ENCODE results near the gene SCAPER.

SCAPER gene

DNA sequence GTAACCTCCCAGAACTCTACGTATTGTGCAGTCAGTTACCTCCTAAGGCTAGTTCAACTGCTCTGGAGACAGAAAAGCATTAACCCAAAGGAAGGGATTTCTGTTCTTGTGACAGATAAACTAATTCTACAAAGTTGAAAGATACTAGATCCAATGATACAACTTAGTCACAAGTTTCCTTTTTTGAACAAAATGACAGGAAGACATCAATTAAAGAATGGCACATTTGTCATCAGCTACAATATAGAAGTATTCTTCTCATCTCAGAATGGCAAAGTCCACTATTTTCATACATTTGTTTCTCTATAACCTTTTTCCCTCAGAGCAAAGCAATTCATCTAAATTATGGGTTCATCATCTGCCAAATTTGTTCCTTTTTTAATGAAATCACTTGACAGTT, 524.9 kb downstream of the SCAPER start:
- no peak for TF ChIP-seq JUND (IDR thresholded peaks at IDR 0.05; ENCODE audit: low read depth)
- DNase-seq (ENCODE audit: low read depth in 1 of 2, low spot score in 1 of 2): no peak
- in situ Hi-C loops (cut with HindIII; ENCODE audit: low pct_unique_long_range_greater_than_20kb, low sequenced_read_pairs): no loop called here

DNA sequence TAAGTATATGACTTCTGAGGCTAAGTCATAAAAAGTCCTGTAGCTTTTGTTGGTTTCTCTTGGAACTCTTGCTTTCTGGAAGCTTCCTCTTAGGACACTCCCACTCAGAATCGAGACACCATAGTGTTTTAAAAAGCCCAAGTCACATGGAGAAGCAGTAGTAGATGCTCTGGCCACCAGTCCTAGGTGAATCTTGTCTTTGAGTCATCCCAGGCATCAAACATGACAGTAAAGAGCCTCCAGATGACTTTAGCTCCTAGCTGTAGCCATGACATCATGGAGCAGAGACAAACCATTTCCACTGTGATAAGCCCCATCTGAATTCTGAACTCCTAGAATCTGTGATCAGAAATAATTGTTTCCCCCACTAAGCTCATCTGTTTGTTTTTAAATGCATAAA, 526.4 kb downstream of the SCAPER start:
- in situ Hi-C loops (cut with HindIII; ENCODE audit: low pct_unique_long_range_greater_than_20kb, low sequenced_read_pairs): no loop called here
- DNase-seq (ENCODE audit: low read depth in 1 of 2, low spot score in 1 of 2): no peak
- TF ChIP-seq JUND (IDR thresholded peaks at IDR 0.05; ENCODE audit: low read depth): no peak

DNA sequence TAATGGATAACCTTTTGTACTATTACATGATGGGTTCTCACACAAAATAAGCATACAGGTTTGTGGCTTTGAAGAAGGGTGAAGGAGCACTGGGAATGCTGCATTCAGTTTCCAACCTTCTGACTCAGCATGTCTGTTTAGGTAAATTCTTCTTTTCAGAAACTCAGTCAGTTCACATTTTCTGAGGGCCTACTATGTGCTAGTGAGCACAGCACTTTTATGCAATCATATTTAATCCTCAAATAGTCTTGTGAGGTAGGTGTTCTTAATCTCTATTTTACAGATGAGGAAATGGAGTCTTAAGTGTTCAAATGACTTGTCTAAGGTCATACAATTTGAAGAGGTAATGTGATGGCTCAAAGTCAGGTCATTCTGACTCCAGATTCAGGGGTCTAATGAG, 527.4 kb downstream of the SCAPER start:
- in situ Hi-C loops (cut with HindIII; ENCODE audit: low pct_unique_long_range_greater_than_20kb, low sequenced_read_pairs): no loop called here
- no peak for DNase-seq (ENCODE audit: low read depth in 1 of 2, low spot score in 1 of 2)
- TF ChIP-seq JUND (IDR thresholded peaks at IDR 0.05; ENCODE audit: low read depth): no peak

DNA sequence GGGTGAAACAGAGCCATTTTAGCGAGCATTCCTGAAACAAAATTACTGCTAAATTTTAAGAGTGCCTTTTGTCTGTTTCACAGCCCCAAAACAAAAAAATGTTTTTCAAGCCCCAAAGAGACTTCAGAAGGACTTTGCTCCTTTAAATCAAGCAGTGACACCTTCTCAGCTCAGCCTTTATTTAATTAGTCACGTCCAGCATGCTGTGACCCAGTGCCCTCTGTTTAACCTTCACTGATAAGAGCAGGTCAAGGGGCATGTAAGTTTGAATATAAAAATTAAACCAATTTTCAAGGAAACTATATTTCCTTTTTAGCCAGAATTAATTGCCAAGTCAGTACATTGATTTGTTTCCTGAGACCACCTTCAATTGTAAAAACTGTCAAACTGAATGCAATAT, 527.9 kb downstream of the SCAPER start:
- in situ Hi-C loops (cut with HindIII; ENCODE audit: low pct_unique_long_range_greater_than_20kb, low sequenced_read_pairs): no loop called here
- no peak for TF ChIP-seq JUND (IDR thresholded peaks at IDR 0.05; ENCODE audit: low read depth)

DNA sequence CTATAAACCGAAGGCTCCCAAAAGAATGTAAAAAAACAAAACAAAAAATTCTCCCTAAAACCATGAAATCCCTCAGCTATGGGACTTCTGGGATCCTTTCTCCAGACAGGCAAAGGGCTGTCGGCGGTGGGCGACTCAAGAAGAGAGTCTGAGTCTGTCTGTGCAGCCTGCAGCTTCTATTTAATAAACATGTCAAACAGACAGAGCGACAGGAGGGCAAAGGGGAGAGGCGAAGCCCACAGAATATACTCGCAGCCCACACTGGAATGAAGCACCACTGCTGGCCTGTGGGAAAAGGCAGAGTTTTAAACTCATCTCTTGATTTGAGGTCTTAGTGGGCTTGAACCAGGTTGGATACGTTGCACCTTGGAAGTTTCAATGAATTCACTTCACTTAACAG, 528.3 kb downstream of the SCAPER start:
- in situ Hi-C loops (cut with HindIII; ENCODE audit: low pct_unique_long_range_greater_than_20kb, low sequenced_read_pairs): no loop called here
- no peak for TF ChIP-seq JUND (IDR thresholded peaks at IDR 0.05; ENCODE audit: low read depth)
- DNase-seq (ENCODE audit: low read depth in 1 of 2, low spot score in 1 of 2): no peak

More for the DNA sequence above, 527.9 kb downstream of the SCAPER start:
- no peak for DNase-seq (ENCODE audit: low read depth in 1 of 2, low spot score in 1 of 2)

DNA sequence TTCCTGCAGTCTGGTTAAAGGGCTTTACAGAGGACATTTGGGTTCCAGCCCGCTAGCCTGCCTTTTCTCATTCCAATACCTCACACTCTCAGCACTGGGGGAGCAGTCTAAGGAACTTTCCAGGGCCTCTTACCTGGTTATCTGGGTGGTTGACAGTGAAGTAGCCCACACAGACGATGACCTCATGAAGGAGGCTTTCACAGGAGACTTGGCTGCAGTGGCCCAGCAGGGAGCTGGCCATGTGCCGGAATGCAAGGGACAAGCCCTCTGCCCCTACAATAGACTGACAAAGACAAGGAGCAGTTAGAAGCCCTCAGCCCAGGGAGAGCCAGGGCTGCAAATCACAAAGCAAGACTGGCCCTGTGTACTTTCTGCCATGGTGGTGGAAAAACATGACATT, 529.1 kb downstream of the SCAPER start:
- in situ Hi-C loops (cut with HindIII; ENCODE audit: low pct_unique_long_range_greater_than_20kb, low sequenced_read_pairs): no loop called here
- TF ChIP-seq JUND (IDR thresholded peaks at IDR 0.05; ENCODE audit: low read depth): no peak
- no peak for DNase-seq (ENCODE audit: low read depth in 1 of 2, low spot score in 1 of 2)

DNA sequence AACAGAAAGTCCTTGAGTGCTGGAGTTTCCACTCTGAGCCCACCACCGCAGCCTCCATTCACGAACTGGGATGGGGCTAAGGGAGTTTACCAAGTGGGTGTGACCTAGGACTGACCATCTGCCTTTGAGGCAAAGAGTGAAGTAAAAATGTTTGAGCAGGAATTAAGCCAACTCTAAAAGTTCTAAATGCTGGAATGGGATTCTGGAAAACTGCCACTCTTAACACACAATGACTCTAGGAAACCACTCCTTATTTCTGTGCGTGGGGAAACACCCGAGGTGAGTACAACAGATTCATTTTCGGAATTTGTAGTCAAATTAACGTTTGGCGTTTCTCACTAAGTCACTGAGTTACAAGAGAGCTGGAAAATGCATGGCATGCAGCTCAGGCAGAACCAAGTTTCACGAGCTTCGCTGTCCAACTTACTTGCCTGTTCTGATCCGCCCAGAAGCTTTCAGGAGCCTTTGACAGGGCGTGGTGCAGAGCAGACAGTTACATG, 537.0 kb downstream of the SCAPER start:
- TF ChIP-seq JUND (IDR thresholded peaks at IDR 0.05; ENCODE audit: low read depth): no peak
- in situ Hi-C loops (cut with HindIII; ENCODE audit: low pct_unique_long_range_greater_than_20kb, low sequenced_read_pairs): no loop called here
- peak in 1 of 2 experiments; percentile 45 for DNase-seq (ENCODE audit: low read depth in 1 of 2, low spot score in 1 of 2)

DNA sequence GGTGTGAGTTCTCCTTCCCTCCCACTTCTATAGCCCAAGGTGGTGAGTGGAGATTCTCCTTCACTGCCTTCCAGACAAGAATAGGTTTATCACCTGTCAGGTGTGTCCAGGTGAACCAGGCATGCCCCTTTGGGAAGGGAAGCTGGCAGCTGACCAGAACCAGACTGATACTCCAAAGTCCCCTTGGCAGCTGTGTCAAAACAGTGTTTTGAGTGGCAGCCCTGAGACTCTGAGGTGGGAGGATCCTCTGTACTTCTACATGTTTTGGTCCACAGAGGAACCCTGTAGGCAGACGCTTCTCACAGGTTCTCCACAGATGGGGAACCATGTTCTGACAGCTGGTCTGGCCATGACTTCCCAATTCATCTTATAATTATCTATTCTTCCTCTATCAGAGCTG, 538.4 kb downstream of the SCAPER start:
- in situ Hi-C loops (cut with HindIII; ENCODE audit: low pct_unique_long_range_greater_than_20kb, low sequenced_read_pairs): no loop called here
- TF ChIP-seq JUND (IDR thresholded peaks at IDR 0.05; ENCODE audit: low read depth): no peak
- DNase-seq (ENCODE audit: low read depth in 1 of 2, low spot score in 1 of 2): no peak

DNA sequence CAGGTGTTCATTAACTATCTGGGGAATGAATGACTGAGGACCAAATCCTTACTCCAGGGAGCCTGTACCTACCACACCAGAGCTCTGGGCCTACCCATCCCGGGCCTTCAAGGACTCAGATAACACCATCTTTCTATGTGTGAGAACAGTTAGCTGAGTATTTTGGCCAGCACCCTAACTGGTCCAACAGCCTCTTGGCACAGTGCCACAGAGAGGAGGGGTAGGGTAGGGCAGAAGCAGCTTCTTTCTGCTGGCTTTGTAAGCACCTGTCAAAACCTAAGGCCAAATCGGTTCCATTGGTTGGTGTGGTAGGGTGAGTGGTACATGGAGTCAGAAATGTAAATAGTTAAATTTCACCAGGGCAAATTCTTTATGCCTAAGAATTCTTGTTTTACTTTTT, 541.9 kb downstream of the SCAPER start:
- peak in 1 of 2 experiments; percentile 73 for DNase-seq (ENCODE audit: low read depth in 1 of 2, low spot score in 1 of 2)
- in situ Hi-C loops (cut with HindIII; ENCODE audit: low pct_unique_long_range_greater_than_20kb, low sequenced_read_pairs): no loop called here
- TF ChIP-seq JUND (IDR thresholded peaks at IDR 0.05; ENCODE audit: low read depth): no peak

DNA sequence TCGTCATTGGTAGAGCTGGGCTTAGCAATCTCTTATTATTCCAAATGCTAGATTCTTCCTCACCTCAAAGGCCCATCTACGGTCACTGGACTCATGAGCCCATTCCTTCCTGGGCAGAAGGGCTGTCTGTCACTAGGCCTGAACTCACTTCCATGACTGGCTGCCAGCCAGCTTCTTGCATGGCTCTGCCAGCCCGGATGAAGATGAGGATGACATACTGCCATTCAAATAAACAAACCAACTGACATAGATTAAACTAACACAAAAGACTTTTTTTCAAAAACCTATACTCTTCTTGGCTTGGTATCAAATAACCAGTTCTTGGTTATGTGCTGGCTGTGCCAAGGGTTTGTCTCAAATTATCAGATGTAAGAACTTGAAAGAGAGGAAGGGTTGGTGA, 544.7 kb downstream of the SCAPER start:
- in situ Hi-C loops (cut with HindIII; ENCODE audit: low pct_unique_long_range_greater_than_20kb, low sequenced_read_pairs): no loop called here
- TF ChIP-seq JUND (IDR thresholded peaks at IDR 0.05; ENCODE audit: low read depth): no peak
- DNase-seq (ENCODE audit: low read depth in 1 of 2, low spot score in 1 of 2): no peak

DNA sequence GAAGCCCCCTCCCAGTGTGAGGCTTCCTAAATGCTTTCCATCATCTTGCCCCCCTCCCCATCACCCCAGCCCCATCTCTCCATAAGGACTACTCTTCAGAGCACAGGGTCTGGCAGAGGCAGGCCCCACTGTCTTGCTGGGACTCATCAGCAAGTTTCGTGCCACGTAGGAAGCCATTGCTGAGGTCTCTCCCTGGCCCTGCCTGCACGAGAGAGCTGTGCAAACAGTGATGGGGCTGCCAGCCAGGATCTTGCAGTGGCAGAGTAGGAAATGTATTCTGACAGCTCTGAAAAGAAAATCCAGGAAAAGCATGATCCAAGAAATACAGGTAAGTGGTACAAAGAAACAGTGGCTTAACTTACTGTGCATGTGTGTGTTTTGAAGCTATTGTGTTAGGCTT, 546.0 kb downstream of the SCAPER start:
- in situ Hi-C loops (cut with HindIII; ENCODE audit: low pct_unique_long_range_greater_than_20kb, low sequenced_read_pairs): no loop called here
- DNase-seq (ENCODE audit: low read depth in 1 of 2, low spot score in 1 of 2): no peak
- no peak for TF ChIP-seq JUND (IDR thresholded peaks at IDR 0.05; ENCODE audit: low read depth)

DNA sequence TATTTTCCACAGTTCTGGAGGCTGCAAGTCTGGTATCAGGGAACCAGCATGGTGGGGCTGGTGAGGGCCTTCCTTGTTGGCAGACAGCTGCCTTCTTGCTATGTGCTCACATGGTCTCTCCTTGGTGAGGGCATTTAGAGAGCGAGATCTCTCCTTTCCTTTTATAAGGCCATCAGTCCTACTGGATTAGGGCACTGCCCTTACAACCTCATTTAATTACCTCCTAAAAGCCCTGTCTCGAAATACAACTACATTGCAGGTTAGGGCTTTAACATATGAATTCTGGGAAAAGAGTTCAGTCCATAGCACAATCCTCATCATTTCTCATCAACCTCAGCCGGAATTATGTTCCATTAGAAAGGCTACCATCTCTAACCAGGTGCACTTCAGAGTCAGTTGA, 546.7 kb downstream of the SCAPER start:
- TF ChIP-seq JUND (IDR thresholded peaks at IDR 0.05; ENCODE audit: low read depth): no peak
- in situ Hi-C loops (cut with HindIII; ENCODE audit: low pct_unique_long_range_greater_than_20kb, low sequenced_read_pairs): no loop called here
- no peak for DNase-seq (ENCODE audit: low read depth in 1 of 2, low spot score in 1 of 2)

DNA sequence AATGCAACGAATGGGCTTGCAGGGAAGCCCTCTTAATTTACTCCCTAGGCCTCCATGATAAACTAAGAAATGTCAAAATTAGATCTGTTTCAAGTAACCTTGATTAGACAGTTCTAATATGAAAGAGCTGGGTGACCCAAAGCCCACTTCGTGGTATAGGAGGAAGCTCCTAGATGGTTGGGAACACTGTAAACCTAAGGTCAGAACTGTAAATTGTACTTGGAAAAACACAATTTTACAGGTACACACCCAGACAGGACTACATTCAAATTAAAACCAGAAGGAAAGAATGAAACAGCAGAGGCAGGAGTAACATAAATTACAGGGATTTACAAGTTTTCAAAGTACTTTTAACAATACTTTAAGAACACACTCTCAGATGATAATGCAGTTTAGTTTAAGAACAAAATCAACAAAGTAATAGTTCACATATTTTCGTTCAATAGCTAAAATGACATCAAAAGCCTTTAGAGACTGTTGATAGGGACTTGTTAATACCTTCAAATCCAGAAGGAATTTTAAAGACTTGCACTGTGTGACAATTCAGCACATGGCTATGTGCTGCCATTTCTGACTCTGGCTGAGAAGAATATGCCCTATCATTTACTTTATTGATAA, 550.2 kb downstream of the SCAPER start:
- no peak for DNase-seq (ENCODE audit: low read depth in 1 of 2, low spot score in 1 of 2)
- no peak for TF ChIP-seq JUND (IDR thresholded peaks at IDR 0.05; ENCODE audit: low read depth)
- in situ Hi-C loops (cut with HindIII; ENCODE audit: low pct_unique_long_range_greater_than_20kb, low sequenced_read_pairs): no loop called here

DNA sequence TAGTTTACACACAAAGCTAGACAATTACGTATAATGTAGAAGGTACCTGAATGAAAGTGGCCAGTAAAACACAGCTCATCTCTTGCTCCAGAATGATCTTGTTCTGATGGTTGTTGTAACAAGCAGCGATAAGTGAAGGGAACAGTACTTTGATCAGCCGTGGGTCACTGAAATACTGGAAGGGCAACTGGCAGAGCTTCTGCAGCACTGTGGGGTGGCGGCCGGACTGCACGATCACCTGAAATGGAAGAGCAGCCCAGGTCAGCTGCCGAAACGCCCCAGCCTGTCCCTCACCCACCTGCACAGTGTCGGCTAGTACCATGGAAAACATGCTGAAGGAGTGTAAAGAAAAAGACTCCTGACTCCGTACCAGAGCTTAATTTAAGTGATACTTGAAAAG, 551.2 kb downstream of the SCAPER start:
- no peak for DNase-seq (ENCODE audit: low read depth in 1 of 2, low spot score in 1 of 2)
- no peak for TF ChIP-seq JUND (IDR thresholded peaks at IDR 0.05; ENCODE audit: low read depth)
- in situ Hi-C loops (cut with HindIII; ENCODE audit: low pct_unique_long_range_greater_than_20kb, low sequenced_read_pairs): no loop called here

Data from T47D (cell line).